Heart left ventricle (tissue), 16 donors: ENCODE measurements around the gene CCDC92. TPM values are rescaled to one million over a fixed set of nuclear protein-coding genes. Genes with fewer than 3 reads are reported as not detected.
A peak's percentile ranks its signal among the peaks of the same experiment; 100 is the strongest.

Experiments used
- ATAC-seq, 4 donors: fragments of 200-7000 bp; cut with Tn5 transposase; one replicate each; pipeline ENCODE4 v1.9.1; 2020 to 2022; ENCODE audit warnings: moderate library complexity in 4 of 4, mild to moderate bottlenecking in 3 of 4, moderate number of reproducible peaks in 1 of 4
- DNase-seq, 5 donors: peaks; one replicate each; pipeline ENCODE4 v3.0.0-alpha.2; 2020
- H3K27ac ChIP-seq, 12 donors: fragments of 200-600 bp; sonication (generic) in 4 of 12; one replicate each; pipeline versions ENCODE4 v1.5.0 to v1.8.0; 2016 to 2022; ENCODE audit warnings: mild to moderate bottlenecking in 2 of 12
- H3K27me3 ChIP-seq, 9 donors: fragments of 200-600 bp; sonication (generic) in 2 of 9; one replicate each; pipeline versions ENCODE4 v1.5.1 to v1.8.0; 2016 to 2022; ENCODE audit warnings: mild to moderate bottlenecking in 3 of 9
- H3K36me3 ChIP-seq, 9 donors: fragments of 200-600 bp; sonication (generic) in 2 of 9; one replicate each; pipeline versions ENCODE4 v1.5.0 to v1.8.0; 2018 to 2022; ENCODE audit warnings: mild to moderate bottlenecking in 2 of 9
- H3K4me1 ChIP-seq, 12 donors: fragments of 200-600 bp; sonication (generic) in 4 of 12; one replicate each; pipeline versions ENCODE4 v1.5.0 to v1.8.0; 2016 to 2022; ENCODE audit warnings: mild to moderate bottlenecking in 3 of 12
- H3K4me3 ChIP-seq, 12 donors: fragments of 200-600 bp; sonication (generic) in 4 of 12; one replicate each; pipeline versions ENCODE4 v1.5.0 to v1.8.0; 2017 to 2022; ENCODE audit warnings: mild to moderate bottlenecking in 9 of 12, moderate library complexity in 4 of 12
- H3K9me3 ChIP-seq, 12 donors: fragments of 200-600 bp; sonication (generic) in 4 of 12; one replicate each; pipeline versions ENCODE4 v1.5.0 to v1.8.0; 2016 to 2022; ENCODE audit warnings: mild to moderate bottlenecking in 1 of 12
- POLR2A ChIP-seq, 2 donors: fragments of 450-650 bp; IDR thresholded peaks; one replicate each; pipeline ENCODE4 v1.6.1; 2017; ENCODE audit warnings: antibody characterized with exemption in 2 of 2, mild to moderate bottlenecking in 2 of 2, moderate library complexity in 2 of 2
- WGBS, 4 donors: extraction: QIAGEN DNeasy Blood & Tissue Kit in 2 of 4; methylation state at CpG; one replicate each; pipeline versions ENCODE4 v1.1.5 to v1.1.7; 2013 to 2018; 5-methylcytosine and 5-hydroxymethylcytosine counted together
- intact Hi-C, 10 donors: fragments of 100-400 bp; cut with DNase I; formaldehyde crosslinking; loops; one replicate each; pipeline versions ENCODE4 v1.11.1 to v1.14.2; 2022
- polyA plus RNA-seq, 2 donors: library from polyadenylated mRNA; stranded (reverse); fragments of 200-250 nt; gene quantifications; one replicate each; pipeline ENCODE4 v1.2.3, GENCODE V29; 2013
- total RNA-seq, 9 donors: library from RNA; depleted of rRNA in 2 of 9; stranded (reverse); fragments of >200 nt in 2 of 9; fragmentation: NEBNext Ultra II Directional in 3 of 9; extraction: Animal tissue kit (Norgen Biotek cat#: 25700) in 3 of 9; gene quantifications; one replicate each; pipeline versions ENCODE4 v1.1.0 to v1.2.4, GENCODE V29; 2016 to 2023
- TF ChIP-seq, protein P1 (sequence below), 12 donors: fragments of 200-600 bp; sonication (generic) in 4 of 12; IDR thresholded peaks; one replicate each; pipeline versions ENCODE4 v1.5.0 to v1.8.0; 2018 to 2022; ENCODE audit warnings: antibody characterized with exemption in 12 of 12, mild to moderate bottlenecking in 5 of 12
- donor health status: ischemic (EF 13 %, LVEDD 7.1; RV severe dilation, severe dysfunction).
- donor health status: healthy with polysubstance abuse.
- donor health status: DM: no; HTN: yes; CAD: no.
- donor health status: DM: no; HTN: no; CAD: no.
- donor health status: ischemic (EF 25% LVEDD 6.9; RV normal size, moderate dysfunction).
- donor health status: ischemic (EF 25% LVEDD 5.7; RV mildly dilated, moderate dysfunction).
- donor health status: healthy.
- donor health status: DM: yes; HTN: yes; CAD: no.
- donor health status: ischemic (EF 35%, LVEDD 5.7; RV mildly dilated, moderate dysfunction).
- donor health status: nonischemic (EF 11% LVEDD 7.7; RV severe dilation, severe dysfunction).
- donor health status: DM: yes; HTN: yes; CAD: no.
- donor health status: PGD.
- donor health status: ischemic (EF 29% LVEDD 5.4; RV normal size, mild dysfunction).
- donor health status: nonischemic (EF 23%, LVEDD 6.1; RV moderate dilation, normal function).

CCDC92 gene
- total and polyA plus RNA-seq, 11 donors, result 37.8 to 86.1 (median 58.1) TPM

DNA sequence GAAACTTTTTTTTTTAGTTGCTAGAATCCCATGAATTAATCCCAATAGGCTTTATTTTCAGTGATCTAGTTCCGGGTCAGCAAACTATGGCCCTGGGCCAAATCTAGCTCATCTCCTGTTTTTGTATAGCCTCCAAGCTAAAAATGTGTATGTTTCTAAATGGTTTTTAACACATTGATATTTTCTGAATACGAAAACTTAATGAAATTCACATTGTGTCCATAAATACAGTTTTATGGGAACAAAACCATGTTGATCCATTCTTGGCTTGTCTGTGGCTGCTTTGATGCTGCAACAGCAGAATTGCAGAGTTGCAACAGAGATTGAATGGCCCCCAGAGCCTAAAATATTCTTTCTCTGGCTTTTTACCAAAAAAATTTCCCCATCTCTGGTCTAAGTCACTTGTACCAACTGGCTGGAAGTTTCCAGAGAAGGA, 47.9 kb upstream of the CCDC92 start:
- H3K4me1 ChIP-seq, result peaks cover 0 to 20% (median 7%) of the 10 kb centered on the region in 12 donors
- no peaks in the 10 kb centered on the region for H3K36me3 ChIP-seq
- H3K27me3 ChIP-seq, result no peaks in the 10 kb centered on the region
- 60 to 72% (median 64%) methylated on average over 2 of the region's 2 CpGs for WGBS, 4 donors
- ATAC-seq (peak in 1 of 4 donors; percentile 19), DNase-seq (no peak)
- H3K9me3 ChIP-seq, result peaks cover 0 to 6% (median 0%) of the 10 kb centered on the region in 12 donors
- no peak for TF ChIP-seq POLR2A (IDR thresholded peaks at IDR 0.05)
- TF ChIP-seq, protein P1, sequence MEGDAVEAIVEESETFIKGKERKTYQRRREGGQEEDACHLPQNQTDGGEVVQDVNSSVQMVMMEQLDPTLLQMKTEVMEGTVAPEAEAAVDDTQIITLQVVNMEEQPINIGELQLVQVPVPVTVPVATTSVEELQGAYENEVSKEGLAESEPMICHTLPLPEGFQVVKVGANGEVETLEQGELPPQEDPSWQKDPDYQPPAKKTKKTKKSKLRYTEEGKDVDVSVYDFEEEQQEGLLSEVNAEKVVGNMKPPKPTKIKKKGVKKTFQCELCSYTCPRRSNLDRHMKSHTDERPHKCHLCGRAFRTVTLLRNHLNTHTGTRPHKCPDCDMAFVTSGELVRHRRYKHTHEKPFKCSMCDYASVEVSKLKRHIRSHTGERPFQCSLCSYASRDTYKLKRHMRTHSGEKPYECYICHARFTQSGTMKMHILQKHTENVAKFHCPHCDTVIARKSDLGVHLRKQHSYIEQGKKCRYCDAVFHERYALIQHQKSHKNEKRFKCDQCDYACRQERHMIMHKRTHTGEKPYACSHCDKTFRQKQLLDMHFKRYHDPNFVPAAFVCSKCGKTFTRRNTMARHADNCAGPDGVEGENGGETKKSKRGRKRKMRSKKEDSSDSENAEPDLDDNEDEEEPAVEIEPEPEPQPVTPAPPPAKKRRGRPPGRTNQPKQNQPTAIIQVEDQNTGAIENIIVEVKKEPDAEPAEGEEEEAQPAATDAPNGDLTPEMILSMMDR (IDR thresholded peaks at IDR 0.05), result no peak
- no peak overlapping the region for H3K4me3 ChIP-seq
- H3K27ac ChIP-seq, result peak overlapping the region in 3 of 12 donors; percentile 5 to 38 (median 28)
- intact Hi-C loops, result loop anchor here in 1 of 10 donors (10.0 kb wide), 1 partner anchor 116 kb away; no protein-coding TSS in a partner anchor

DNA sequence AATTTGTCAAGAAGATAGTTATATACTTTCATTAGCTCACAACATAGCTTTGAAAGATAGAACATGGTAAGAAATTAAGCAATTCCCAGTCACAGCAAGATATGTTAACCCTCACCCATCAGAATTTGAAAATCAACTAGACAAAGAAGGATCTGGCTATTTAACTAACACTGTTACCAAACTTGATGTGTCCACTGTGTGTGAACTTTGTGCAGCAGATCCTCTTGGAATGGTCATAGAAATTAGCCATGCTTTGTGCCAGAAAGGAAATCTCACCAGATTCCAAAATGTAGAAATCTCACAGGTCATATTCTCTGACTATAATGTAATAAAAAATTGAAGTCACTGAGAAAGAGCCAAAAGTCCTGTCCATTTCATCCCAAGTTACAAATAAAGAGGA, 46.5 kb upstream of the CCDC92 start:
- Histone ChIP-seq H3K4me3 (no peak overlapping the region), H3K36me3 (peaks cover 0 to 7% (median 0%) of the 10 kb centered on the region in 9 donors), H3K27ac (no peak overlapping the region), H3K27me3 (no peaks in the 10 kb centered on the region), H3K4me1 (peaks cover 0 to 16% (median 4%) of the 10 kb centered on the region in 12 donors), H3K9me3 (peaks cover 0 to 6% (median 0%) of the 10 kb centered on the region in 12 donors)
- intact Hi-C loops, result no loop called here
- DNase-seq, result no peak
- TF ChIP-seq POLR2A (IDR thresholded peaks at IDR 0.05), result no peak
- TF ChIP-seq, protein P1 (IDR thresholded peaks at IDR 0.05), result no peak
- no peak for ATAC-seq

GRCh38 chr12:124018539-124018938, 45.9 kb upstream of the CCDC92 start:
- Histone ChIP-seq H3K36me3 (peaks cover 0 to 12% (median 3%) of the 10 kb centered on the region in 9 donors), H3K9me3 (peaks cover 0 to 6% (median 0%) of the 10 kb centered on the region in 12 donors), H3K4me1 (peaks cover 0 to 16% (median 4%) of the 10 kb centered on the region in 12 donors), H3K27me3 (no peaks in the 10 kb centered on the region), H3K27ac (no peak overlapping the region), H3K4me3 (no peak overlapping the region)
- intact Hi-C loops, result no loop called here
- 65 to 73% (median 69%) methylated on average over 2 of the region's 2 CpGs for WGBS, 4 donors
- ATAC-seq (no peak), DNase-seq (no peak)
- TF ChIP-seq, protein P1 (IDR thresholded peaks at IDR 0.05), result no peak
- no peak for TF ChIP-seq POLR2A (IDR thresholded peaks at IDR 0.05)

DNA sequence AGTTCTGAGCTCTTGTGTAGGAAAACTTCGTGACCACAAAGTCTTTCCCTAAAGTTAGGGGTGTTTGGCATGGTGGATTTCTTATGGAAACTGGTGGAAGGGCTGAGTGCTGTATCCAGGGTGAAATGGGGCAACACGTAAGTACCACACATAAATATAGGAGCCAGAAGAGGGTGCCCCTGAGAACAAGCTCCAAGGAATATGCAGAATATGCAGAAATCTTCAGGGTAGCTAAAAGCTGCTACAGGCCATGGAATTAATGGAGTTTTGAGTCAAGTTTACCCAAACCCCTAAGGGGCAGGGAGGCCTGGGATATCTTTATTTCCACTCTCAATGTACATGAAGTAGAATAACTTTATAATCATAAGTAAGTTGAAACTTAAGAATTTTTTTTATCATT, 44.4 kb upstream of the CCDC92 start:
- Histone ChIP-seq H3K4me3 (no peak overlapping the region), H3K9me3 (peaks cover 0 to 3% (median 0%) of the 10 kb centered on the region in 12 donors), H3K36me3 (peaks cover 0 to 27% (median 17%) of the 10 kb centered on the region in 9 donors), H3K4me1 (peaks cover 0 to 16% (median 4%) of the 10 kb centered on the region in 12 donors), H3K27me3 (no peaks in the 10 kb centered on the region), H3K27ac (no peak overlapping the region)
- DNase-seq, result no peak
- no peak for ATAC-seq
- WGBS, 4 donors, result 93 to 97% (median 94%) methylated on average over 2 of the region's 2 CpGs
- intact Hi-C loops, result no loop called here
- no peak for TF ChIP-seq POLR2A (IDR thresholded peaks at IDR 0.05)
- TF ChIP-seq, protein P1 (IDR thresholded peaks at IDR 0.05), result no peak
